Uterus (tissue), 4 donors: ENCODE data around the gene TRIM40. TPM values are rescaled to one million over a fixed set of nuclear protein-coding genes. Genes with fewer than 3 reads are reported as not detected.

Source experiments
- DNase-seq, 2 donors: peaks; one replicate each; pipeline ENCODE4 v3.0.0-alpha.2; 2019 to 2020
- H3K27ac ChIP-seq, 2 donors: fragments of 200-600 bp; sonication (generic); 1 replicate in 1 of 2; 2 replicates in 1 of 2; pipeline ENCODE4 v1.5.1; 2016 to 2018
- H3K27me3 ChIP-seq, 2 donors: fragments of 200-600 bp; sonication (generic); one replicate each; pipeline ENCODE4 v1.5.1; 2018 to 2019; ENCODE audit warnings: control low read depth in 1 of 2
- H3K36me3 ChIP-seq, 2 donors: fragments of 200-600 bp; sonication (generic); one replicate each; pipeline ENCODE4 v1.5.1; 2019; ENCODE audit warnings: control low read depth in 1 of 2
- H3K4me1 ChIP-seq, 2 donors: fragments of 200-600 bp; sonication (generic); one replicate each; pipeline ENCODE4 v1.5.1; 2018 to 2019; ENCODE audit warnings: control low read depth in 1 of 2
- H3K4me3 ChIP-seq, 2 donors: fragments of 200-600 bp; sonication (generic); 1 replicate in 1 of 2; 2 replicates in 1 of 2; pipeline ENCODE4 v1.5.1; 2018 to 2019; ENCODE audit warnings: mild to moderate bottlenecking in 1 of 2
- H3K9me3 ChIP-seq, 2 donors: fragments of 200-600 bp; sonication (generic); one replicate each; pipeline ENCODE4 v1.5.1; 2019; ENCODE audit warnings: control low read depth in 1 of 2
- POLR2A ChIP-seq, 2 donors: fragments of 450-650 bp; IDR thresholded peaks; one replicate each; pipeline ENCODE4 v1.6.1; 2016; ENCODE audit warnings: antibody characterized with exemption in 2 of 2, mild to moderate bottlenecking in 1 of 2, moderate library complexity in 1 of 2
- intact Hi-C: fragments of 100-400 bp; cut with DNase I; formaldehyde crosslinking; loops from one replicate; pipeline ENCODE4 v1.15.1; 2023; ENCODE audit warnings: low total_unique reads
- total RNA-seq, 4 donors: library from RNA; depleted of rRNA in 3 of 4; stranded (reverse); fragments of >200 nt in 3 of 4; gene quantifications; one replicate each; pipeline versions ENCODE4 v1.1.0 to v1.2.4, GENCODE V29; 2014 to 2023
- TF ChIP-seq, protein P1 (sequence below), 4 experiments: fragments of 200-600 bp in 2 of 4; fragments of 450-650 bp in 2 of 4; sonication (generic) in 2 of 4; IDR thresholded peaks; one replicate each; pipeline ENCODE4 v1.5.1; 2016 to 2019; ENCODE audit warnings: antibody characterized with exemption in 4 of 4, mild to moderate bottlenecking in 2 of 4, moderate library complexity in 1 of 4
- donor health status: DM: yes; HTN: yes; CAD: no.

The TRIM40 gene
- total RNA-seq, 4 donors from 2014 or later: not detected

- Histone ChIP-seq H3K27ac (peak overlapping the region; percentile 58 to 75), H3K36me3 (no peaks in the 10 kb centered on the region), H3K4me1 (peaks cover 0 to 11% of the 10 kb centered on the region in 2 donors), H3K9me3 (no peaks in the 10 kb centered on the region), H3K27me3 (peaks cover 0 to 23% of the 10 kb centered on the region in 2 donors), H3K4me3 (peak overlapping the region; percentile 24 to 31)
- TF ChIP-seq, protein P1, sequence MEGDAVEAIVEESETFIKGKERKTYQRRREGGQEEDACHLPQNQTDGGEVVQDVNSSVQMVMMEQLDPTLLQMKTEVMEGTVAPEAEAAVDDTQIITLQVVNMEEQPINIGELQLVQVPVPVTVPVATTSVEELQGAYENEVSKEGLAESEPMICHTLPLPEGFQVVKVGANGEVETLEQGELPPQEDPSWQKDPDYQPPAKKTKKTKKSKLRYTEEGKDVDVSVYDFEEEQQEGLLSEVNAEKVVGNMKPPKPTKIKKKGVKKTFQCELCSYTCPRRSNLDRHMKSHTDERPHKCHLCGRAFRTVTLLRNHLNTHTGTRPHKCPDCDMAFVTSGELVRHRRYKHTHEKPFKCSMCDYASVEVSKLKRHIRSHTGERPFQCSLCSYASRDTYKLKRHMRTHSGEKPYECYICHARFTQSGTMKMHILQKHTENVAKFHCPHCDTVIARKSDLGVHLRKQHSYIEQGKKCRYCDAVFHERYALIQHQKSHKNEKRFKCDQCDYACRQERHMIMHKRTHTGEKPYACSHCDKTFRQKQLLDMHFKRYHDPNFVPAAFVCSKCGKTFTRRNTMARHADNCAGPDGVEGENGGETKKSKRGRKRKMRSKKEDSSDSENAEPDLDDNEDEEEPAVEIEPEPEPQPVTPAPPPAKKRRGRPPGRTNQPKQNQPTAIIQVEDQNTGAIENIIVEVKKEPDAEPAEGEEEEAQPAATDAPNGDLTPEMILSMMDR (IDR thresholded peaks at IDR 0.05): peak in 2 of 4 experiments; percentile 1 to 11
- peak; percentile 63 to 72 for TF ChIP-seq POLR2A (IDR thresholded peaks at IDR 0.05)
- peak; percentile 86 to 90 for DNase-seq
- intact Hi-C loops: no loop called here
Measured at GRCh38 chr6:30101444-30102413, 34.2 kb upstream of the TRIM40 start.

DNA sequence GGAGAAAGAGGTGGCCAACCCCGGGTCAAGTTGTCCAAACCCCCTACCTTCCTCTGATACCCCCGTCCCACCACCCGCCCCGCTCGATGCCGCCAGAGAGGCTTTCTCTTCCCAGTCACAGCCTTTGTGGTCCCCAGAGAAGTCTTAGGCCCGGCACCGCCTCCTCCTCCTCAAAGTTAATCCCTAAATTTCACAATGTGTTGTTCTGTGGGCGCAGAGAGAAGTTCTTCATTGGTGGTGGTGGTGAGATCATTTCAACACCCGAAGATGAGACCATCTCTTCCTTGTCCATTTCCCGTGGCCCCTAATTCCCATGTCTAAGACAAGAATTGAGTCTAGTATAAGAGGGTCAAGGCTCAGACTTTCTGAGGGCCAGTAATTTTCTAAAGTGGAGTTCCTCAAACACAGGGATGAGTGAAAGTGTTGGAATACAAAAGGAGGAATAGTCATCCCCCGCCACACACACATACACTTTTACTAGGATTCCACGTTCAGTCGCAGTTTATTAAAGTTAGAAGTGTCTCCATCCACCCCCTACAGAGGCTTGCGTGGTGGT is 33.4 kb upstream of the TRIM40 start:
- H3K27ac ChIP-seq: peak overlapping the region; percentile 58 to 75
- no peak for TF ChIP-seq POLR2A (IDR thresholded peaks at IDR 0.05)
- TF ChIP-seq, protein P1 (IDR thresholded peaks at IDR 0.05): no peak
- peaks cover 0 to 11% of the 10 kb centered on the region in 2 donors for H3K4me1 ChIP-seq
- H3K27me3 ChIP-seq: peaks cover 0 to 23% of the 10 kb centered on the region in 2 donors
- intact Hi-C loops: no loop called here
- DNase-seq: peak in 1 of 2 donors; percentile 48
- H3K36me3 ChIP-seq: no peaks in the 10 kb centered on the region
- no peaks in the 10 kb centered on the region for H3K9me3 ChIP-seq
- H3K4me3 ChIP-seq: peak overlapping the region; percentile 24 to 31

- intact Hi-C loops: no loop called here
- H3K4me1 ChIP-seq: peaks cover 0 to 11% of the 10 kb centered on the region in 2 donors
- H3K36me3 ChIP-seq: no peaks in the 10 kb centered on the region
- TF ChIP-seq POLR2A (IDR thresholded peaks at IDR 0.05): peak; percentile 9 to 10
- TF ChIP-seq, protein P1 (IDR thresholded peaks at IDR 0.05): peak; percentile 88 to 95 (median 90)
- peak; percentile 86 to 91 for DNase-seq
- peaks cover 0 to 21% of the 10 kb centered on the region in 2 donors for H3K27me3 ChIP-seq
- peak overlapping the region; percentile 23 to 35 for H3K4me3 ChIP-seq
- no peaks in the 10 kb centered on the region for H3K9me3 ChIP-seq
- H3K27ac ChIP-seq: peak overlapping the region; percentile 58 to 75
Measured at GRCh38 chr6:30102970-30103871, 32.7 kb upstream of the TRIM40 start.

DNA sequence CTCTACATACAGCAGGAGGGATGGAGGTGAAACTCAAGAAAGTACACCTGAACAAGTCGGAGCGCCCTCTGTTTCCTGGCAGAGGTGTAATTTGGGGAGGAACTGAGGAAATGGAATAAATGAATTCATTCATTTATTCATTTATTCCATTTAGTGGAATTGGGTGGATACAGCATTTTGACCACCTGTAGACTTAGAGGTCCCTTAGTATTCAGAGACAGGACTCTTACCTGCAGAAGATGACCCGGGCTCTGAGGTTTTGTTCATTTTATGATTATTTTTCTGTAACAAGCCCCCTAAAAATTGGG is 32.1 kb upstream of the TRIM40 start:
- Histone ChIP-seq H3K36me3 (no peaks in the 10 kb centered on the region), H3K9me3 (no peaks in the 10 kb centered on the region), H3K27me3 (peaks cover 0 to 17% of the 10 kb centered on the region in 2 donors), H3K4me1 (peaks cover 0 to 11% of the 10 kb centered on the region in 2 donors), H3K27ac (no peak overlapping the region), H3K4me3 (no peak overlapping the region)
- TF ChIP-seq, protein P1 (IDR thresholded peaks at IDR 0.05): no peak
- TF ChIP-seq POLR2A (IDR thresholded peaks at IDR 0.05): no peak
- intact Hi-C loops: no loop called here
- DNase-seq: no peak
